HG02884 (cell line): ENCODE results near the gene ACACA.

Source experiments
- ATAC-seq: cut with Tn5 transposase; IDR thresholded peaks from one replicate; pipeline ENCODE4 v1.9.1; 2021; ENCODE audit warnings: mild to moderate bottlenecking, moderate library complexity; ENCODE audit not compliant: unreplicated experiment

Gene ACACA

GRCh38 chr17:37142294-37142896, 264.2 kb downstream of the ACACA start:
- no peak for ATAC-seq

GRCh38 chr17:37138571-37139120, 268.0 kb downstream of the ACACA start:
- no peak for ATAC-seq

GRCh38 chr17:37137906-37138514, 268.6 kb downstream of the ACACA start:
- ATAC-seq: no peak

- no peak for ATAC-seq
Measured at GRCh38 chr17:37137070-37137610, 269.5 kb downstream of the ACACA start.

- no peak for ATAC-seq
Measured at GRCh38 chr17:37135576-37135975, 271.1 kb downstream of the ACACA start.

- no peak for ATAC-seq
Measured at GRCh38 chr17:37134050-37134449, 272.6 kb downstream of the ACACA start.

GRCh38 chr17:37133136-37133535, 273.5 kb downstream of the ACACA start:
- no peak for ATAC-seq

- no peak for ATAC-seq
Measured at GRCh38 chr17:37131669-37132611, 274.7 kb downstream of the ACACA start.

- no peak for ATAC-seq
Measured at GRCh38 chr17:37130984-37131446, 275.6 kb downstream of the ACACA start.

- ATAC-seq: no peak
Measured at GRCh38 chr17:37124821-37125173, 281.8 kb downstream of the ACACA start.

GRCh38 chr17:37123941-37124820, 282.5 kb downstream of the ACACA start:
- ATAC-seq: no peak

GRCh38 chr17:37123386-37123785, 283.2 kb downstream of the ACACA start:
- no peak for ATAC-seq

- no peak for ATAC-seq
Measured at GRCh38 chr17:37121616-37122015, 285.0 kb downstream of the ACACA start.

- no peak for ATAC-seq
Measured at GRCh38 chr17:37118366-37119137, 288.1 kb downstream of the ACACA start.

GRCh38 chr17:37117373-37118142, 289.1 kb downstream of the ACACA start:
- no peak for ATAC-seq

- no peak for ATAC-seq
Measured at GRCh38 chr17:37116671-37117185, 289.9 kb downstream of the ACACA start.

- ATAC-seq: no peak
Measured at GRCh38 chr17:37111329-37111728, 295.3 kb downstream of the ACACA start.

- ATAC-seq: no peak
Measured at GRCh38 chr17:37110746-37111145, 295.9 kb downstream of the ACACA start.
